ENCODE data around the gene NSG2.

DNA sequence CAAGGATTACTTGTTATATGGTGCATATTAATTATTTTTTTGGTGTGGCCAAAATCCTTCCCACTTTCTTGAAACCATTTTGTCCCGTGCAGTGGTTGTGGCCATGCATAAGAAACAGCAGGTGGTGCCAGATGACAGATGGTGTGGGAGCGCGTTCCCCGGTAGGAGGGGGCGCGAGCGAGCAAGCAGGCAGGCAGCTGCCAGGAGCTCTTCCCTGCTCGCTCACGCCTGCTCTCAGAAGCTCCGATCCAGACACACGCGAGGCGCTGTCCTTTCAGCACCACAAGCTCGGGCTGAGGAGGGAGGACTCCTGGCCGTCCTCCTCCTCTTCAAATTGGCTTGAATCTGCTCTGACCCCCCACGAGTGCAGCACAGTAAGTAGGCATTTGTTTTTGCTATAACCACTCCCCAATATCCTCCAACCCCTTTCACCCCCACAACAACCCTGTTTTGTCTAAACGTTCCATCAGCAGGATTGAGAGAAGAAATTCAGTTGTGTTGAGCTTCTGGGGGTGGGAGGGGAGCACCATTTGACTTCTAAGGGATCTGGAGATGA is at the start of gene NSG2:
- TF ChIP-seq, protein P1, sequence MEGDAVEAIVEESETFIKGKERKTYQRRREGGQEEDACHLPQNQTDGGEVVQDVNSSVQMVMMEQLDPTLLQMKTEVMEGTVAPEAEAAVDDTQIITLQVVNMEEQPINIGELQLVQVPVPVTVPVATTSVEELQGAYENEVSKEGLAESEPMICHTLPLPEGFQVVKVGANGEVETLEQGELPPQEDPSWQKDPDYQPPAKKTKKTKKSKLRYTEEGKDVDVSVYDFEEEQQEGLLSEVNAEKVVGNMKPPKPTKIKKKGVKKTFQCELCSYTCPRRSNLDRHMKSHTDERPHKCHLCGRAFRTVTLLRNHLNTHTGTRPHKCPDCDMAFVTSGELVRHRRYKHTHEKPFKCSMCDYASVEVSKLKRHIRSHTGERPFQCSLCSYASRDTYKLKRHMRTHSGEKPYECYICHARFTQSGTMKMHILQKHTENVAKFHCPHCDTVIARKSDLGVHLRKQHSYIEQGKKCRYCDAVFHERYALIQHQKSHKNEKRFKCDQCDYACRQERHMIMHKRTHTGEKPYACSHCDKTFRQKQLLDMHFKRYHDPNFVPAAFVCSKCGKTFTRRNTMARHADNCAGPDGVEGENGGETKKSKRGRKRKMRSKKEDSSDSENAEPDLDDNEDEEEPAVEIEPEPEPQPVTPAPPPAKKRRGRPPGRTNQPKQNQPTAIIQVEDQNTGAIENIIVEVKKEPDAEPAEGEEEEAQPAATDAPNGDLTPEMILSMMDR (IDR thresholded peaks at IDR 0.05; ENCODE audit: poor library complexity) = peak; percentile 98
- TF ChIP-seq EZH2 (IDR thresholded peaks at IDR 0.05; ENCODE audit: borderline replicate concordance) = no peak
- TF ChIP-seq EZH2phosphoT487 (IDR thresholded peaks at IDR 0.05; ENCODE audit: low read depth, severe bottlenecking, unreplicated experiment) = no peak

All from hepatocyte (in vitro differentiated cells).